Stomach (tissue), 9 donors: ENCODE measurements around the gene LRRC9. TPM values are rescaled to one million over a fixed set of nuclear protein-coding genes. Genes with fewer than 3 reads are reported as not detected.

Experiments
- DNase-seq, 2 donors: peaks; one replicate each; pipeline versions ENCODE4 v3.0.0 to v3.0.0-alpha.2; 2013 to 2019
- H3K27ac ChIP-seq, 5 donors: fragments of 200-600 bp in 4 of 5; sonication (generic) in 4 of 5; one replicate each; pipeline ENCODE4 v1.5.1; 2013 to 2019; ENCODE audit warnings: mild to moderate bottlenecking in 1 of 5, moderate library complexity in 1 of 5
- H3K27me3 ChIP-seq, 3 donors: fragments of 200-600 bp; sonication (generic); one replicate each; pipeline ENCODE4 v1.5.1; 2017 to 2019; ENCODE audit warnings: mixed run types in 1 of 3
- H3K36me3 ChIP-seq, 4 donors: fragments of 200-600 bp; sonication (generic); 1 replicate in 3 of 4; 2 replicates in 1 of 4; pipeline ENCODE4 v1.5.1; 2016 to 2019
- H3K4me1 ChIP-seq, 4 donors: fragments of 200-600 bp; sonication (generic); one replicate each; pipeline ENCODE4 v1.5.1; 2016 to 2019
- H3K4me3 ChIP-seq, 4 donors: fragments of 200-600 bp; sonication (generic) in 3 of 4; one replicate each; pipeline ENCODE4 v1.5.1; 2016 to 2019; ENCODE audit warnings: mild to moderate bottlenecking in 1 of 4
- H3K9me3 ChIP-seq, 4 donors: fragments of 200-600 bp; sonication (generic); one replicate each; pipeline ENCODE4 v1.5.1; 2016 to 2019
- CTCF ChIP-seq, 7 experiments: fragments of 450-650 bp in 4 of 7; fragments of 200-600 bp in 3 of 7; sonication (generic) in 3 of 7; IDR thresholded peaks; one replicate each; pipeline ENCODE4 v1.5.1; 2016 to 2019; ENCODE audit warnings: antibody characterized with exemption in 7 of 7, control low read depth in 2 of 7, mild to moderate bottlenecking in 1 of 7
- EP300 ChIP-seq: sonication (generic); formaldehyde crosslinking; IDR thresholded peaks from one replicate; pipeline ENCODE4 v1.6.1; 2017; ENCODE audit warnings: antibody characterized with exemption
- POLR2A ChIP-seq, 4 donors: fragments of 450-650 bp; IDR thresholded peaks; one replicate each; pipeline ENCODE4 v1.6.1; 2016; ENCODE audit warnings: antibody characterized with exemption in 4 of 4, control low read depth in 2 of 4, mild to moderate bottlenecking in 1 of 4, moderate library complexity in 1 of 4
- POLR2AphosphoS5 ChIP-seq, 3 donors: sonication (generic); formaldehyde crosslinking; IDR thresholded peaks; one replicate each; pipeline ENCODE4 v1.6.1; 2016; ENCODE audit warnings: antibody characterized with exemption in 3 of 3
- WGBS, 5 donors: extraction: QIAGEN DNeasy Blood & Tissue Kit in 3 of 5; methylation state at CpG; one replicate each; pipeline versions ENCODE4 v1.1.5 to v1.1.7; 2013 to 2018; 5-methylcytosine and 5-hydroxymethylcytosine counted together
- intact Hi-C: fragments of 100-400 bp; cut with DNase I; formaldehyde crosslinking; loops from one replicate; pipeline ENCODE4 v1.15.1; 2023; ENCODE audit warnings: low total_unique reads
- polyA plus RNA-seq, 3 donors: library from polyadenylated mRNA; stranded (reverse); fragments of 200-250 nt; gene quantifications; one replicate each; pipeline ENCODE4 v1.2.3, GENCODE V29; 2013
- total RNA-seq, 5 donors: library from RNA; depleted of rRNA; stranded (reverse); fragments of >200 nt; gene quantifications; one replicate each; pipeline versions ENCODE4 v1.1.0 to v1.2.3, GENCODE V29; 2014 to 2016
- donor health status: healthy with polysubstance abuse.
- donor health status: Bipolar disorder and iron deficiency.
- donor health status: healthy.

LRRC9 gene
- total and polyA plus RNA-seq, 8 donors: not detected

GRCh38 chr14:59890676-59891075, 29.3 kb upstream of the LRRC9 start:
- 28 to 49% (median 36%) methylated on average over 2 of the region's 2 CpGs for WGBS, 5 donors
- DNase-seq: no peak
- H3K27me3 ChIP-seq: no peaks in the 10 kb centered on the region
- H3K4me1 ChIP-seq: no peaks in the 10 kb centered on the region
- H3K9me3 ChIP-seq: no peaks in the 10 kb centered on the region
- no peaks in the 10 kb centered on the region for H3K36me3 ChIP-seq
- intact Hi-C loops: no loop called here
- H3K4me3 ChIP-seq: no peak overlapping the region
- TF ChIP-seq POLR2A (IDR thresholded peaks at IDR 0.05) (no peak), CTCF (IDR thresholded peaks at IDR 0.05) (no peak), EP300 (no peak), POLR2AphosphoS5 (IDR thresholded peaks at IDR 0.05) (no peak)
- no peak overlapping the region for H3K27ac ChIP-seq

GRCh38 chr14:59895721-59896120, 24.2 kb upstream of the LRRC9 start:
- Histone ChIP-seq H3K4me1 (no peaks in the 10 kb centered on the region), H3K36me3 (no peaks in the 10 kb centered on the region), H3K9me3 (no peaks in the 10 kb centered on the region), H3K4me3 (no peak overlapping the region), H3K27ac (no peak overlapping the region), H3K27me3 (peaks cover 0 to 6% (median 0%) of the 10 kb centered on the region in 3 donors)
- DNase-seq: no peak
- 50 to 70% (median 67%) methylated on average over 1 of the region's 1 CpG for WGBS, 5 donors
- intact Hi-C loops: no loop called here
- TF ChIP-seq POLR2A (IDR thresholded peaks at IDR 0.05) (no peak), CTCF (IDR thresholded peaks at IDR 0.05) (no peak), POLR2AphosphoS5 (IDR thresholded peaks at IDR 0.05) (no peak), EP300 (no peak)

GRCh38 chr14:59897757-59898383, 22.1 kb upstream of the LRRC9 start:
- intact Hi-C loops: no loop called here
- Histone ChIP-seq H3K4me3 (no peak overlapping the region), H3K9me3 (no peaks in the 10 kb centered on the region), H3K4me1 (no peaks in the 10 kb centered on the region), H3K27ac (no peak overlapping the region), H3K36me3 (no peaks in the 10 kb centered on the region), H3K27me3 (peaks cover 0 to 6% (median 0%) of the 10 kb centered on the region in 3 donors)
- 19 to 31% (median 24%) methylated on average over 8 of the region's 8 CpGs for WGBS, 5 donors
- TF ChIP-seq EP300 (no peak), POLR2A (IDR thresholded peaks at IDR 0.05) (no peak), CTCF (IDR thresholded peaks at IDR 0.05) (peak in 5 of 7 experiments; percentile 22 to 56 (median 30)), POLR2AphosphoS5 (IDR thresholded peaks at IDR 0.05) (no peak)
- DNase-seq: peak; percentile 44 to 67

GRCh38 chr14:59900556-59900955, 19.4 kb upstream of the LRRC9 start:
- no peak for TF ChIP-seq POLR2A (IDR thresholded peaks at IDR 0.05)
- TF ChIP-seq CTCF (IDR thresholded peaks at IDR 0.05): no peak
- no peak for TF ChIP-seq EP300
- no peak for TF ChIP-seq POLR2AphosphoS5 (IDR thresholded peaks at IDR 0.05)
- no peak overlapping the region for H3K4me3 ChIP-seq
- no peaks in the 10 kb centered on the region for H3K4me1 ChIP-seq
- no peaks in the 10 kb centered on the region for H3K9me3 ChIP-seq
- intact Hi-C loops: loop anchor here (10.0 kb wide), 1 partner anchor 186 kb away; no protein-coding TSS in a partner anchor
- no peaks in the 10 kb centered on the region for H3K36me3 ChIP-seq
- 74 to 89% (median 82%) methylated on average over 3 of the region's 3 CpGs for WGBS, 5 donors
- H3K27me3 ChIP-seq: peaks cover 0 to 6% (median 0%) of the 10 kb centered on the region in 3 donors
- DNase-seq: no peak
- H3K27ac ChIP-seq: no peak overlapping the region
